Medulla oblongata (tissue), 1 donor: ENCODE data around the gene MYH11.

Source experiments
- DNase-seq: peaks from one replicate; pipeline ENCODE4 v3.0.0-alpha.2; 2015; ENCODE audit errors: extremely low spot score

MYH11 gene

GRCh38 chr16:15777533-15778203, 79.2 kb downstream of the MYH11 start:
- DNase-seq = no peak

GRCh38 chr16:15776572-15776971, 80.3 kb downstream of the MYH11 start:
- DNase-seq = no peak

GRCh38 chr16:15775663-15776304, 81.0 kb downstream of the MYH11 start:
- no peak for DNase-seq

- DNase-seq = no peak
Observed at GRCh38 chr16:15775209-15775608, 81.6 kb downstream of the MYH11 start.

- DNase-seq = no peak
Observed at GRCh38 chr16:15773968-15774367, 82.9 kb downstream of the MYH11 start.

- DNase-seq = no peak
Observed at GRCh38 chr16:15772579-15773293, 84.1 kb downstream of the MYH11 start.

GRCh38 chr16:15771694-15772093, 85.1 kb downstream of the MYH11 start:
- no peak for DNase-seq

- no peak for DNase-seq
Observed at GRCh38 chr16:15770512-15770911, 86.3 kb downstream of the MYH11 start.

GRCh38 chr16:15770107-15770506, 86.7 kb downstream of the MYH11 start:
- DNase-seq = no peak

- no peak for DNase-seq
Observed at GRCh38 chr16:15769239-15769638, 87.6 kb downstream of the MYH11 start.

GRCh38 chr16:15768201-15768600, 88.6 kb downstream of the MYH11 start:
- DNase-seq = no peak

GRCh38 chr16:15766918-15767317, 89.9 kb downstream of the MYH11 start:
- no peak for DNase-seq

- peak; percentile 63 for DNase-seq
Observed at GRCh38 chr16:15765880-15766279, 90.9 kb downstream of the MYH11 start.

- DNase-seq = no peak
Observed at GRCh38 chr16:15765116-15765515, 91.7 kb downstream of the MYH11 start.

GRCh38 chr16:15764112-15764511, 92.7 kb downstream of the MYH11 start:
- DNase-seq = no peak

- DNase-seq = no peak
Observed at GRCh38 chr16:15760129-15760528, 96.7 kb downstream of the MYH11 start.

GRCh38 chr16:15759070-15759469, 97.8 kb downstream of the MYH11 start:
- DNase-seq = no peak

GRCh38 chr16:15757630-15758251, 99.1 kb downstream of the MYH11 start:
- DNase-seq = no peak

GRCh38 chr16:15757077-15757386, 99.8 kb downstream of the MYH11 start:
- DNase-seq = no peak

- DNase-seq = no peak
Observed at GRCh38 chr16:15754821-15755534, 101.8 kb downstream of the MYH11 start.

- no peak for DNase-seq
Observed at GRCh38 chr16:15752717-15753488, 103.9 kb downstream of the MYH11 start.
